Endothelial cell of umbilical vein (primary cell): Measurements from ENCODE around the gene RASAL2.

Experiments used
- EZH2 ChIP-seq: IDR thresholded peaks from 2 replicates; pipeline ENCODE4 v1.6.1; 2012; ENCODE audit warnings: borderline replicate concordance, low read depth, mild to moderate bottlenecking, moderate library complexity, low read length, inconsistent platforms; ENCODE audit not compliant: severe bottlenecking
- POLR2A ChIP-seq: IDR thresholded peaks from 2 replicates; pipeline ENCODE4 v1.6.1; 2012; ENCODE audit warnings: low read depth, mild to moderate bottlenecking, control low read depth, low read length
- POLR2AphosphoS5 ChIP-seq: IDR thresholded peaks from 2 replicates; pipeline ENCODE4 v1.6.1; 2012; ENCODE audit warnings: low read depth, mild to moderate bottlenecking, control low read depth, low read length, moderate library complexity; ENCODE audit not compliant: insufficient read depth
- TF ChIP-seq, protein P1 (sequence below), 2 donors: IDR thresholded peaks; 1 replicate in 1 of 2; 2 replicates in 1 of 2; pipeline ENCODE4 v1.5.1; 2011; ENCODE audit warnings: low read length in 2 of 2, mild to moderate bottlenecking in 2 of 2, moderate library complexity in 2 of 2, control low read depth in 1 of 2, inconsistent platforms in 1 of 2, low read depth in 1 of 2; ENCODE audit not compliant: insufficient read depth in 1 of 2; ENCODE audit errors: extremely low read depth in 1 of 2

- TF ChIP-seq, protein P1, sequence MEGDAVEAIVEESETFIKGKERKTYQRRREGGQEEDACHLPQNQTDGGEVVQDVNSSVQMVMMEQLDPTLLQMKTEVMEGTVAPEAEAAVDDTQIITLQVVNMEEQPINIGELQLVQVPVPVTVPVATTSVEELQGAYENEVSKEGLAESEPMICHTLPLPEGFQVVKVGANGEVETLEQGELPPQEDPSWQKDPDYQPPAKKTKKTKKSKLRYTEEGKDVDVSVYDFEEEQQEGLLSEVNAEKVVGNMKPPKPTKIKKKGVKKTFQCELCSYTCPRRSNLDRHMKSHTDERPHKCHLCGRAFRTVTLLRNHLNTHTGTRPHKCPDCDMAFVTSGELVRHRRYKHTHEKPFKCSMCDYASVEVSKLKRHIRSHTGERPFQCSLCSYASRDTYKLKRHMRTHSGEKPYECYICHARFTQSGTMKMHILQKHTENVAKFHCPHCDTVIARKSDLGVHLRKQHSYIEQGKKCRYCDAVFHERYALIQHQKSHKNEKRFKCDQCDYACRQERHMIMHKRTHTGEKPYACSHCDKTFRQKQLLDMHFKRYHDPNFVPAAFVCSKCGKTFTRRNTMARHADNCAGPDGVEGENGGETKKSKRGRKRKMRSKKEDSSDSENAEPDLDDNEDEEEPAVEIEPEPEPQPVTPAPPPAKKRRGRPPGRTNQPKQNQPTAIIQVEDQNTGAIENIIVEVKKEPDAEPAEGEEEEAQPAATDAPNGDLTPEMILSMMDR (IDR thresholded peaks at IDR 0.05; ENCODE audit: extremely low read depth in 1 of 2, insufficient read depth in 1 of 2, low read depth in 1 of 2, low read length in 2 of 2): no peak
- TF ChIP-seq POLR2AphosphoS5 (no peak), EZH2 (no peak), POLR2A (no peak)
These were observed 422.2 kb downstream of the RASAL2 start for GRCh38 chr1:178516110-178516509.
